ENCODE results near the gene ADAMTS9.

GRCh38 chr3:64599651-64600050 lies 88.1 kb downstream of the ADAMTS9 start:
- no peak for TF ChIP-seq POLR2A (IDR thresholded peaks at IDR 0.05; ENCODE audit: low read depth, low read length)
- TF ChIP-seq FOS (IDR thresholded peaks at IDR 0.05; ENCODE audit: borderline replicate concordance, extremely low read depth, insufficient read length), result no peak
- TF ChIP-seq SUZ12 (IDR thresholded peaks at IDR 0.05; ENCODE audit: unreplicated experiment), result no peak
- no peak for TF ChIP-seq RBBP5 (conservative IDR thresholded peaks at IDR 0.05)
- no peak for TF ChIP-seq MAX (IDR thresholded peaks at IDR 0.05; ENCODE audit: low read depth, low read length)
- no peak for TF ChIP-seq CTCF (IDR thresholded peaks at IDR 0.05 in 2 of 3, conservative IDR thresholded peaks at IDR 0.05 in 1 of 3; ENCODE audit: control insufficient read depth in 2 of 3, extremely low read depth in 1 of 3, insufficient read depth in 1 of 3, low read depth in 3 of 3, low read length in 3 of 3)
- no peak for TF ChIP-seq EZH2 (IDR thresholded peaks at IDR 0.05; ENCODE audit: borderline replicate concordance, control insufficient read depth, low read depth, low read length)
- TF ChIP-seq ESRRA (IDR thresholded peaks at IDR 0.05; ENCODE audit: low read length), result no peak
- TF ChIP-seq GATAD2B (conservative IDR thresholded peaks at IDR 0.05; ENCODE audit: low read depth), result no peak
- no peak for TF ChIP-seq EP300 (IDR thresholded peaks at IDR 0.05; ENCODE audit: borderline replicate concordance in 1 of 2, control insufficient read depth in 1 of 2, low read depth in 2 of 2, low read length in 2 of 2)
- no peak for TF ChIP-seq SIN3A (IDR thresholded peaks at IDR 0.05; ENCODE audit: low read depth, low read length)
- TF ChIP-seq YY1 (IDR thresholded peaks at IDR 0.05; ENCODE audit: low read depth, low read length), result no peak
- no peak for TF ChIP-seq FOXK2 (IDR thresholded peaks at IDR 0.05)
